IPS DF 4.7 (cell line): Measurements from ENCODE around the gene TRAF3.

ENCODE experiments used
- DNase-seq: peaks from one replicate; pipeline ENCODE4 v3.0.0-alpha.2; 2013; ENCODE audit warnings: low spot score; ENCODE audit errors: extremely low read depth

TRAF3 gene

GRCh38 chr14:102776761-102777710, at the start of gene TRAF3:
Gene TRAF3 (plus strand): TSS chr14:102777449. CDS start chr14:102870202, 92,753 bp downstream.
- no peak for DNase-seq

- no peak for DNase-seq
Measured at GRCh38 chr14:102728501-102728900, 48.7 kb upstream of the TRAF3 start.

GRCh38 chr14:102729268-102729667, 48.0 kb upstream of the TRAF3 start:
- DNase-seq = no peak

- no peak for DNase-seq
Measured at GRCh38 chr14:102729825-102730224, 47.4 kb upstream of the TRAF3 start.

- no peak for DNase-seq
Measured at GRCh38 chr14:102731101-102731870, 46.0 kb upstream of the TRAF3 start.

GRCh38 chr14:102731871-102732800, 45.1 kb upstream of the TRAF3 start:
- DNase-seq = no peak

GRCh38 chr14:102732924-102733323, 44.3 kb upstream of the TRAF3 start:
- DNase-seq = no peak

- DNase-seq = no peak
Measured at GRCh38 chr14:102733326-102733725, 43.9 kb upstream of the TRAF3 start.

GRCh38 chr14:102734436-102734835, 42.8 kb upstream of the TRAF3 start:
- DNase-seq = no peak

- DNase-seq = no peak
Measured at GRCh38 chr14:102736956-102737355, 40.3 kb upstream of the TRAF3 start.

GRCh38 chr14:102737402-102738372, 39.6 kb upstream of the TRAF3 start:
- no peak for DNase-seq

- DNase-seq = no peak
Measured at GRCh38 chr14:102738373-102739189, 38.7 kb upstream of the TRAF3 start.

GRCh38 chr14:102739190-102739469, 38.1 kb upstream of the TRAF3 start:
- no peak for DNase-seq

GRCh38 chr14:102746634-102747438, 30.4 kb upstream of the TRAF3 start:
- DNase-seq = no peak

- DNase-seq = no peak
Measured at GRCh38 chr14:102748806-102749205, 28.4 kb upstream of the TRAF3 start.

GRCh38 chr14:102749393-102750305, 27.6 kb upstream of the TRAF3 start:
- DNase-seq = no peak

- no peak for DNase-seq
Measured at GRCh38 chr14:102750376-102750775, 26.9 kb upstream of the TRAF3 start.

GRCh38 chr14:102751088-102751487, 26.2 kb upstream of the TRAF3 start:
- no peak for DNase-seq
